Measurements from ENCODE around the gene CHMP4A. TPM values are rescaled to one million over a fixed set of nuclear protein-coding genes. Genes with fewer than 3 reads are reported as not detected.

Gene CHMP4A
- total and polyA plus RNA-seq, 2 of the 13 experiments (the other 11 are each of a cell fraction or from before 2014, with no cell fraction given) = 83.6 to 113 TPM

- TF ChIP-seq MXI1 (IDR thresholded peaks at IDR 0.05; ENCODE audit: borderline replicate concordance, low read depth, low read length) (no peak), PCBP2 (optimal IDR thresholded peaks at IDR 0.05; ENCODE audit: low read depth, low read length, poor library complexity, severe bottlenecking) (no peak), KLF9 (CRISPR knock-in tag; IDR thresholded peaks at IDR 0.05; ENCODE audit: low read depth) (no peak), ZNF121 (CRISPR knock-in tag; IDR thresholded peaks at IDR 0.05) (no peak), ZNF580 (CRISPR knock-in tag; IDR thresholded peaks at IDR 0.05; ENCODE audit: borderline replicate concordance, low read depth) (peak; percentile 16; the same call in 1 of the 2 replicates), ZNF687 (CRISPR knock-in tag; IDR thresholded peaks at IDR 0.05) (peak; percentile 95), ZNF20 (CRISPR knock-in tag; IDR thresholded peaks at IDR 0.05) (no peak), ZNF205 (CRISPR knock-in tag; IDR thresholded peaks at IDR 0.05) (0 out of 2 replicates have a peak, but pooled peaks have one; percentile 31), ZNF839 (CRISPR knock-in tag; IDR thresholded peaks at IDR 0.05; ENCODE audit: borderline replicate concordance) (peak; percentile 96; the same call in 1 of the 2 replicates), SNAPC2 (CRISPR knock-in tag; IDR thresholded peaks at IDR 0.05) (no peak), U2AF2 (IDR thresholded peaks at IDR 0.05; ENCODE audit: low read depth, low read length) (no peak), ZNF318 (CRISPR knock-in tag; IDR thresholded peaks at IDR 0.05) (no peak), KMT2A (CRISPR knock-in tag; IDR thresholded peaks at IDR 0.05) (no peak; the same call in 1 of the 2 replicates), ZBTB20 (CRISPR knock-in tag; IDR thresholded peaks at IDR 0.05; ENCODE audit: borderline replicate concordance, low read depth) (peak; percentile 87; the same call in 1 of the 2 replicates), E2F5 (CRISPR knock-in tag; conservative IDR thresholded peaks at IDR 0.05) (no peak)
Observed at GRCh38 chr14:24252289-24253124, 39.2 kb upstream of the CHMP4A start (continued).

Data from HepG2 (cell line).